Natural killer cell (primary cell): ENCODE data around the gene USP6. TPM values are rescaled to one million over a fixed set of nuclear protein-coding genes. Genes with fewer than 3 reads are reported as not detected.
A peak's percentile ranks its signal among the peaks of the same experiment; 100 is the strongest.

Experiments
- ATAC-seq, 3 donors: fragments of 150-1000 bp in 2 of 3; fragments of 200-7000 bp in 1 of 3; cut with Tn5 transposase; 1 replicate in 1 of 3; 2 replicates in 2 of 3; pipeline ENCODE4 v1.10.0; 2021; ENCODE audit warnings: mild to moderate bottlenecking in 2 of 3, moderate library complexity in 2 of 3
- DNase-seq, 2 donors: peaks; one replicate each; pipeline versions ENCODE4 v3.0.0 to v3.0.0-alpha.2; 2013 to 2021; ENCODE audit warnings: mixed read lengths in 1 of 2
- H3K27ac ChIP-seq: one replicate; pipeline ENCODE4 v1.5.1; 2013; ENCODE audit warnings: mild to moderate bottlenecking, low read length
- H3K27me3 ChIP-seq: one replicate; pipeline ENCODE4 v1.6.1; 2013; ENCODE audit warnings: low read length; ENCODE audit not compliant: control insufficient read depth, insufficient read depth
- H3K36me3 ChIP-seq: one replicate; pipeline ENCODE4 v1.6.1; 2013; ENCODE audit warnings: low read length; ENCODE audit not compliant: control insufficient read depth, insufficient read depth
- H3K4me1 ChIP-seq: one replicate; pipeline ENCODE4 v1.6.1; 2013; ENCODE audit warnings: low read length; ENCODE audit not compliant: control insufficient read depth, insufficient read depth
- H3K4me3 ChIP-seq: one replicate; pipeline ENCODE4 v1.5.1; 2013; ENCODE audit warnings: low read length
- H3K9me3 ChIP-seq: one replicate; pipeline ENCODE4 v1.6.1; 2013; ENCODE audit warnings: low read length; ENCODE audit not compliant: control insufficient read depth, insufficient read depth
- H3K27ac Mint-ChIP-seq, 2 donors: one replicate each; pipeline ENCODE4 v1.8.0; 2022; ENCODE audit warnings: mild to moderate bottlenecking in 2 of 2, mixed read lengths in 2 of 2, moderate library complexity in 1 of 2
- H3K27me3 Mint-ChIP-seq, 2 donors: one replicate each; pipeline ENCODE4 v1.8.0; 2022; ENCODE audit warnings: low read depth in 2 of 2, mixed read lengths in 2 of 2
- H3K36me3 Mint-ChIP-seq: one replicate; pipeline ENCODE4 v1.8.0; 2022; ENCODE audit warnings: mixed read lengths
- H3K4me1 Mint-ChIP-seq, 2 donors: one replicate each; pipeline ENCODE4 v1.8.0; 2022; ENCODE audit warnings: mixed read lengths in 2 of 2
- H3K4me3 Mint-ChIP-seq: one replicate; pipeline ENCODE4 v1.8.0; 2022; ENCODE audit warnings: mild to moderate bottlenecking, moderate library complexity, mixed read lengths
- H3K9me3 Mint-ChIP-seq, 2 donors: one replicate each; pipeline ENCODE4 v1.8.0; 2022; ENCODE audit warnings: mixed read lengths in 2 of 2
- CTCF ChIP-seq: fragments of 200-600 bp; IDR thresholded peaks from one replicate; pipeline ENCODE4 v1.8.0; 2022; ENCODE audit warnings: antibody characterized with exemption
- WGBS: methylation state at CpG from one replicate; pipeline ENCODE4 v1.1.7; 2013; ENCODE audit warnings: missing lambda C conversion rate; ENCODE audit not compliant: insufficient coverage; 5-methylcytosine and 5-hydroxymethylcytosine counted together
- intact Hi-C: fragments of 100-400 bp; cut with micrococcal nuclease; formaldehyde crosslinking; loops from one replicate; pipeline ENCODE4 v1.14.2; 2022
- total RNA-seq, 4 donors: library from RNA; stranded (reverse); fragments of 120-200 nt in 1 of 4; gene quantifications; one replicate each; pipeline versions ENCODE4 v1.2.3 to v1.2.4, GENCODE V29; 2013 to 2022

The USP6 gene
- total RNA-seq, 3 donors from 2014 or later (not counting 1 experiment from before 2014, with no cell fraction given) = 0.07 to 0.34 (median 0.13) TPM

DNA sequence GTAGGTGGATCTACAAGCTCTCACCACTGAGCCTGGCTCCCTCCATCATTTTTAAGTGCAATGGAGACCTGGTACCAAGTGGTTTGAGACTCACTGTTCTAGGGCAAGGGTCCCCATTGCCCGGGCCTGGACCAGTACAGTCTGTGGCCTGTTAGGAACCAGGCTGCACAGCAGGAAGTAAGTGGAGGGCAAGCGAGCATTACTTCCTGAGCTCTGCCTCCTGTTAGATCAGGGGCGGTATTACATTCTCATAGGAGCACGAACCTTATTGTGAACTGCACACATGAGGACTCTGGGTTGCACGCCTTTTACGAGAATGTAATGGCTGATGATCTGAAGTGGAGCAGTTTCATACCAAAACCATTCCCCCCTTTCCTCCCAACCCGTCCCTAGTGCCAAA is 82.6 kb downstream of the USP6 start:
- Histone ChIP-seq H3K36me3 (no peaks in the 10 kb centered on the region), H3K27me3 (no peaks in the 10 kb centered on the region), H3K27ac (peak overlapping the region; percentile 19), H3K4me1 (peaks cover 18% of the 10 kb centered on the region), H3K4me3 (no peak overlapping the region), H3K9me3 (no peaks in the 10 kb centered on the region)
- Mint-ChIP-seq H3K9me3 (no peaks in the 10 kb centered on the region), H3K4me3 (peak overlapping the region; percentile 6), H3K36me3 (no peaks in the 10 kb centered on the region), H3K4me1 (peaks cover 10 to 12% of the 10 kb centered on the region in 2 donors), H3K27me3 (no peaks in the 10 kb centered on the region), H3K27ac (peak overlapping the region; percentile 55 to 76)
- ATAC-seq (peak in 1 of 3 donors; percentile 31), DNase-seq (peak in 1 of 2 donors; percentile 25)
- WGBS = 44% methylated on average over 4 of the region's 7 CpGs
- TF ChIP-seq CTCF = no peak
- intact Hi-C loops = loop anchor here (10.0 kb wide), 1 partner anchor 104 kb away; no protein-coding TSS in a partner anchor

DNA sequence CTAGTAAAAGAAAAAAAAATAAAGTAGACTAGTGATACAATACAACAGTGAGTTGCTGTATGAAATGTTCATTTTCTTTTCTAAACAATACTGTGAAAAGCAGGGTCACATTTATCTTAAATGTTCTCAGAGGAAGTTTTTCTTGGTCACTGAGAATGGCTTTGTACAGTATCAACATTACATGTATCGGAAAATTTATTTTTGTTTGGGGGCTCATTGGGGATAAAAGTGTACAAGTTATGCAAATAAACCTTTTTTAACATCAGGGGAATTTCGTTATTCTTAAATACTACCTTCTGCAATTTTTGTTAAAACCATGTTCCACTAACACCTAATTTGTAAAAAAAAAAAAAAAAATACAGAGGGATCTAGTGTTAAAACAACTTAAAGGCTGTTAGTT is 84.5 kb downstream of the USP6 start:
- H3K27ac ChIP-seq = no peak overlapping the region
- Mint-ChIP-seq H3K27me3 (no peaks in the 10 kb centered on the region), H3K9me3 (no peaks in the 10 kb centered on the region), H3K4me1 (peaks cover 14 to 18% of the 10 kb centered on the region in 2 donors), H3K36me3 (no peaks in the 10 kb centered on the region), H3K4me3 (no peak overlapping the region), H3K27ac (no peak overlapping the region)
- ATAC-seq (no peak), DNase-seq (no peak)
- H3K36me3 ChIP-seq = no peaks in the 10 kb centered on the region
- no peaks in the 10 kb centered on the region for H3K27me3 ChIP-seq
- H3K9me3 ChIP-seq = no peaks in the 10 kb centered on the region
- peaks cover 18% of the 10 kb centered on the region for H3K4me1 ChIP-seq
- intact Hi-C loops = no loop called here
- H3K4me3 ChIP-seq = no peak overlapping the region
- TF ChIP-seq CTCF = no peak
- no CpG with 5 or more reads among the region's 2 CpGs for WGBS

- Mint-ChIP-seq H3K27me3 (no peaks in the 10 kb centered on the region), H3K36me3 (no peaks in the 10 kb centered on the region), H3K27ac (no peak overlapping the region), H3K4me1 (peaks cover 14 to 18% of the 10 kb centered on the region in 2 donors), H3K4me3 (no peak overlapping the region), H3K9me3 (no peaks in the 10 kb centered on the region)
- WGBS = over 99% methylated on average over 7 of the region's 8 CpGs
- Histone ChIP-seq H3K9me3 (no peaks in the 10 kb centered on the region), H3K4me3 (no peak overlapping the region), H3K36me3 (no peaks in the 10 kb centered on the region), H3K27me3 (no peaks in the 10 kb centered on the region), H3K4me1 (peaks cover 18% of the 10 kb centered on the region), H3K27ac (no peak overlapping the region)
- TF ChIP-seq CTCF = no peak
- intact Hi-C loops = no loop called here
- no peak for DNase-seq
- no peak for ATAC-seq
These were observed 85.2 kb downstream of the USP6 start for GRCh38 chr17:5201011-5201410.
